ENCODE measurements around the gene NT5DC1.

DNA sequence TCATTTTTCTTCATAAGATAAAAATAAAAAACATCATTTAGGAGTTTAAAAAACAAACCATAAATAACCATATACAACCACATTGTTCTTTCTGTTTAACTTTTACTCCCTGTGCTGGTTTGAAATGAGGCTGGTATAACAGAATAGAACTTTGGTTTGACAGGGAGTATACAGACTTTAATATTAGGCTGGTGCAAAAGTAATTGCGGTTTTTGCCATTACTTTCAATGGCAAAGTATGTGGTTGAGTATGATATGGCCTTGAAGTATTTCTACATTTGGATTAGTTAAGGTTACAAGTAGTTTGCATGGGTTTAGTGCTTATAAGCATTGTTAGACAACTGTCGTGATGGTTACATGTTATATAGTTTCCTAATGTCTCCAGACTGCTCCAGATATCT lies 54.2 kb downstream of the NT5DC1 start:
- TF ChIP-seq, protein P1, sequence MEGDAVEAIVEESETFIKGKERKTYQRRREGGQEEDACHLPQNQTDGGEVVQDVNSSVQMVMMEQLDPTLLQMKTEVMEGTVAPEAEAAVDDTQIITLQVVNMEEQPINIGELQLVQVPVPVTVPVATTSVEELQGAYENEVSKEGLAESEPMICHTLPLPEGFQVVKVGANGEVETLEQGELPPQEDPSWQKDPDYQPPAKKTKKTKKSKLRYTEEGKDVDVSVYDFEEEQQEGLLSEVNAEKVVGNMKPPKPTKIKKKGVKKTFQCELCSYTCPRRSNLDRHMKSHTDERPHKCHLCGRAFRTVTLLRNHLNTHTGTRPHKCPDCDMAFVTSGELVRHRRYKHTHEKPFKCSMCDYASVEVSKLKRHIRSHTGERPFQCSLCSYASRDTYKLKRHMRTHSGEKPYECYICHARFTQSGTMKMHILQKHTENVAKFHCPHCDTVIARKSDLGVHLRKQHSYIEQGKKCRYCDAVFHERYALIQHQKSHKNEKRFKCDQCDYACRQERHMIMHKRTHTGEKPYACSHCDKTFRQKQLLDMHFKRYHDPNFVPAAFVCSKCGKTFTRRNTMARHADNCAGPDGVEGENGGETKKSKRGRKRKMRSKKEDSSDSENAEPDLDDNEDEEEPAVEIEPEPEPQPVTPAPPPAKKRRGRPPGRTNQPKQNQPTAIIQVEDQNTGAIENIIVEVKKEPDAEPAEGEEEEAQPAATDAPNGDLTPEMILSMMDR (conservative IDR thresholded peaks at IDR 0.05; ENCODE audit: low read length): no peak
- no peak for TF ChIP-seq EZH2phosphoT487 (IDR thresholded peaks at IDR 0.05; ENCODE audit: borderline replicate concordance, low read depth, low read length)
